ENCODE results near the gene SRPK2.
"Not testable (repeated sequence)": the region's sequence is repeated elsewhere in the genome, so short reads cannot be mapped to it uniquely, and the experiment has no call there.

DNA sequence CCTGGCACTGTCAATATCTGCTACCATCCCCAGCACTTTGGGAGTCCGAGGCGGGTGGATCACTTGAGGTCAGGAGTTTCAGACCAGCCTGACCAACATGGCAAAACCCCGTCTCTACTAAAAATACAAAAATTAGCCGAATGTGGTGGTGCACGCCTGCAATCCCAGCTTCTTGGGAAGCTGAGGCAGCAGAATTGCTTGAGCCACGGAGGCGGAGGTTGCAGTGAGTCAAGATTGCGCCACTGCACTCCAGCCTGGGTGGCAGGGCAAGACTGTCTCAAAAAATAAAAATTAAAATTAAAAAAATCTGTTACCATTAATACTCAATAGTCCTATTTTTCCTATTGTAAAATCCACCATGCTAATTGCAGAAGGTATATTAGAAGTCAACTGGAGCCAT, 64.1 kb downstream of the SRPK2 start:
- TF ChIP-seq RXRB (CRISPR knock-in tag; IDR thresholded peaks at IDR 0.05; ENCODE audit: borderline replicate concordance); EZH2 (conservative IDR thresholded peaks at IDR 0.05; ENCODE audit: low read depth, low read length); KDM4B (CRISPR knock-in tag; IDR thresholded peaks at IDR 0.05); CEBPB (IDR thresholded peaks at IDR 0.05; ENCODE audit: borderline replicate concordance, low read depth, low read length); RFX1 (IDR thresholded peaks at IDR 0.05); KLF9 (CRISPR knock-in tag; IDR thresholded peaks at IDR 0.05; ENCODE audit: low read depth); TAF1 (CRISPR knock-in tag; IDR thresholded peaks at IDR 0.05): not testable (repeated sequence)
- TF ChIP-seq, protein P1, sequence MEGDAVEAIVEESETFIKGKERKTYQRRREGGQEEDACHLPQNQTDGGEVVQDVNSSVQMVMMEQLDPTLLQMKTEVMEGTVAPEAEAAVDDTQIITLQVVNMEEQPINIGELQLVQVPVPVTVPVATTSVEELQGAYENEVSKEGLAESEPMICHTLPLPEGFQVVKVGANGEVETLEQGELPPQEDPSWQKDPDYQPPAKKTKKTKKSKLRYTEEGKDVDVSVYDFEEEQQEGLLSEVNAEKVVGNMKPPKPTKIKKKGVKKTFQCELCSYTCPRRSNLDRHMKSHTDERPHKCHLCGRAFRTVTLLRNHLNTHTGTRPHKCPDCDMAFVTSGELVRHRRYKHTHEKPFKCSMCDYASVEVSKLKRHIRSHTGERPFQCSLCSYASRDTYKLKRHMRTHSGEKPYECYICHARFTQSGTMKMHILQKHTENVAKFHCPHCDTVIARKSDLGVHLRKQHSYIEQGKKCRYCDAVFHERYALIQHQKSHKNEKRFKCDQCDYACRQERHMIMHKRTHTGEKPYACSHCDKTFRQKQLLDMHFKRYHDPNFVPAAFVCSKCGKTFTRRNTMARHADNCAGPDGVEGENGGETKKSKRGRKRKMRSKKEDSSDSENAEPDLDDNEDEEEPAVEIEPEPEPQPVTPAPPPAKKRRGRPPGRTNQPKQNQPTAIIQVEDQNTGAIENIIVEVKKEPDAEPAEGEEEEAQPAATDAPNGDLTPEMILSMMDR (CRISPR knock-in tag; IDR thresholded peaks at IDR 0.05): not testable (repeated sequence)
- TF ChIP-seq, protein P2, sequence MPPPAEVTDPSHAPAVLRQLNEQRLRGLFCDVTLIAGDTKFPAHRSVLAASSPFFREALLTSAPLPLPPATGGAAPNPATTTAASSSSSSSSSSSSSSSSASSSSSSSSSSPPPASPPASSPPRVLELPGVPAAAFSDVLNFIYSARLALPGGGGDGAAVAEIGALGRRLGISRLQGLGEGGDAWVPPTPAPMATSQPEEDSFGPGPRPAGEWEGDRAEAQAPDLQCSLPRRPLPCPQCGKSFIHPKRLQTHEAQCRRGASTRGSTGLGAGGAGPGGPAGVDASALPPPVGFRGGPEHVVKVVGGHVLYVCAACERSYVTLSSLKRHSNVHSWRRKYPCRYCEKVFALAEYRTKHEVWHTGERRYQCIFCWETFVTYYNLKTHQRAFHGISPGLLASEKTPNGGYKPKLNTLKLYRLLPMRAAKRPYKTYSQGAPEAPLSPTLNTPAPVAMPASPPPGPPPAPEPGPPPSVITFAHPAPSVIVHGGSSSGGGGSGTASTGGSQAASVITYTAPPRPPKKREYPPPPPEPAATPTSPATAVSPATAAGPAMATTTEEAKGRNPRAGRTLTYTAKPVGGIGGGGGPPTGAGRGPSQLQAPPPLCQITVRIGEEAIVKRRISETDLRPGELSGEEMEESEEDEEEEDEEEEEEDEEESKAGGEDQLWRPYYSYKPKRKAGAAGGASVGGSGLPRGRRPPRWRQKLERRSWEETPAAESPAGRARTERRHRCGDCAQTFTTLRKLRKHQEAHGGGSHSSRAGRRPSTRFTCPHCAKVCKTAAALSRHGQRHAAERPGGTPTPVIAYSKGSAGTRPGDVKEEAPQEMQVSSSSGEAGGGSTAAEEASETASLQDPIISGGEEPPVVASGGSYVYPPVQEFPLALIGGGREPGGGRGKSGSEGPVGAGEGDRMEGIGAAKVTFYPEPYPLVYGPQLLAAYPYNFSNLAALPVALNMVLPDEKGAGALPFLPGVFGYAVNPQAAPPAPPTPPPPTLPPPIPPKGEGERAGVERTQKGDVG (CRISPR knock-in tag; IDR thresholded peaks at IDR 0.05; ENCODE audit: borderline replicate concordance): not testable (repeated sequence)

All from HepG2 (cell line).